ENCODE data around the gene PCNA.

DNA sequence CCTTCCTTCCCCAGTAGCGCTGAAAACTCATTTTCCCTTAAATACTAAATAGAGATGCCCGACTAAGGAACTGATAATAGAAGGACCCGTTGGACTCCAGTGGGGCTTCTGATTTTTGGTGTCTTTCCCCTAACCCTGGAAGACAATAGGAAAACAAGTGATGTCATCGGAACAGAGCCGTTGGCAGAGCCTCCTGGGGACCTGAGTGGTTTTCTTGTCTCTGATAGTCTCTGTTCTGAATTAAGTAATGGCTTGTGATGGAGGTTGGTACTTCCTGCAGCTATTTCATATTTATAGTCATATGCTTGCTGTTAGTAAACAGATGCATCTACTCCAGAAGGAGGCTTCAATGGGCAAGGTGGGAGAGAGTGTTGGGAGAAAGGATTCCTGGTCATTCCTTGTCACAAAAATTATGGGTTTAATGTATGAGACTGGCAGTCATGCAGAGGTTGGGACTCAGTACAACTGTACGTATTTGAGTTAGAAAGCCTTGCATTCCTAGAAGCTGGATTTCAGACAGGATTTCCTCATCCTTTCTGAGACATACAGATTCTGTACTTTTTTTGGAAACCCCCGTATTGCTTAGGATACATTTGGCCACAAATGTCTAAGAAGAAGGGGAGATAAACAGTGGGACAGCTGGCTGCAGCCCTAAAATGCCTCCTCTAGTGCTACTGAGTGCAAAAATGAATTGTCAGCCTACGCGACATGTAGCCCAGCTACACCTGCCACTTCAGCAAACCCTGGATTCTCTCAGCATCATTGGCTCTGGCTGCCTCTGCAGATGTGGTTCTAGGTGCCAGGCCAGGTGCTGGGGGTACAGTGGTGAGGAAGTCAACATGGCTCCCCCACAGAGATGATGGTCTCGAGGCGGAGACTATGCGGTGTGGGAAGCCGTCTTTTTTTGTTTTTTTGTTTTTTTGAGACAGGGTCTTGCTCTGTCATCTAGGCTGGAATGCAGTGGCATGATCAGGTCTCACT lies 45.2 kb upstream of the PCNA start:
- TF ChIP-seq POLR2A (IDR thresholded peaks at IDR 0.05) (no peak), POLR2AphosphoS5 (IDR thresholded peaks at IDR 0.05) (no peak)
- TF ChIP-seq, protein P1, sequence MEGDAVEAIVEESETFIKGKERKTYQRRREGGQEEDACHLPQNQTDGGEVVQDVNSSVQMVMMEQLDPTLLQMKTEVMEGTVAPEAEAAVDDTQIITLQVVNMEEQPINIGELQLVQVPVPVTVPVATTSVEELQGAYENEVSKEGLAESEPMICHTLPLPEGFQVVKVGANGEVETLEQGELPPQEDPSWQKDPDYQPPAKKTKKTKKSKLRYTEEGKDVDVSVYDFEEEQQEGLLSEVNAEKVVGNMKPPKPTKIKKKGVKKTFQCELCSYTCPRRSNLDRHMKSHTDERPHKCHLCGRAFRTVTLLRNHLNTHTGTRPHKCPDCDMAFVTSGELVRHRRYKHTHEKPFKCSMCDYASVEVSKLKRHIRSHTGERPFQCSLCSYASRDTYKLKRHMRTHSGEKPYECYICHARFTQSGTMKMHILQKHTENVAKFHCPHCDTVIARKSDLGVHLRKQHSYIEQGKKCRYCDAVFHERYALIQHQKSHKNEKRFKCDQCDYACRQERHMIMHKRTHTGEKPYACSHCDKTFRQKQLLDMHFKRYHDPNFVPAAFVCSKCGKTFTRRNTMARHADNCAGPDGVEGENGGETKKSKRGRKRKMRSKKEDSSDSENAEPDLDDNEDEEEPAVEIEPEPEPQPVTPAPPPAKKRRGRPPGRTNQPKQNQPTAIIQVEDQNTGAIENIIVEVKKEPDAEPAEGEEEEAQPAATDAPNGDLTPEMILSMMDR (IDR thresholded peaks at IDR 0.05): no peak
